Measurements from ENCODE around the gene RNU5D-1.
"Not testable (repeated sequence)": the region's sequence is repeated elsewhere in the genome, so short reads cannot be mapped to it uniquely, and the experiment has no call there.

RNU5D-1 gene

DNA sequence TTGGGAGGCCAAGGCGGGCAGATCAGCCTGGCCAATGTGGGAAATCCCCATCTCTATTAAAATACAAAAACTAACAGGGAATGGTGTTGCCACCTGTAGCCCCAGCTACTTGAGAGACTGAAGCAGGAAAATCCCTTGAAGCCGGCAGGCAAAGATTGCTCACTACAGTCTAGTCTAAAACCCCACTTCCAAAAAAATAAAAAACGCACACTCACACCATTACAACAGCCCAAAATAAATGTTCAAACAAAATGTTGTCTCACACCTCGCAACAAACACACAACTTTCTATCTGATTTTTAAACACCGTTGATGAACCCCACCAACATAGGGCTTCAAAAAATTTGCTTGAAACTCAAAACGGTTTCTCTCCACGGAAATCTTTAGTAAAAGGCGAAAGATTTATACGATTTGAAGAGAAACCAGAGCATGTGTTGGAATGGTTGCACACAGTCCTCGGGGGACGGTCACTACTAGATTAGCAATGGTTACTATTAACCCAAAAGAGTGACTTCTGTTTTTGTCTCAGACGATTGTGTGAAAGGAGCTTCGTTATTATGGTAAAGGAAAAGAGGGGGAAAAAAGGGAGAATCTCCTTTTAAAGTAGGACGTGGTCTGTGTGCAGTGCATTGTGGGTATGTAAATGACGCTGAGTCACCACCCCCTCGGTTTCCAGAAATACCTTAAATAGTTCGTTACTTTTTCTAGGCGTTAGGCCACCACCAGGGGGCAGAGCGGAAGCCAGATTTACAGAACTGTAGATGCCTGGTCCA is at the start of gene RNU5D-1:
Gene RNU5D-1 (minus strand): TSS at position 430 of the 772 bp plus-strand sequence.
- peak; percentile 86 to 88 for DNase-seq (ENCODE audit: low read depth in 2 of 2)

DNA sequence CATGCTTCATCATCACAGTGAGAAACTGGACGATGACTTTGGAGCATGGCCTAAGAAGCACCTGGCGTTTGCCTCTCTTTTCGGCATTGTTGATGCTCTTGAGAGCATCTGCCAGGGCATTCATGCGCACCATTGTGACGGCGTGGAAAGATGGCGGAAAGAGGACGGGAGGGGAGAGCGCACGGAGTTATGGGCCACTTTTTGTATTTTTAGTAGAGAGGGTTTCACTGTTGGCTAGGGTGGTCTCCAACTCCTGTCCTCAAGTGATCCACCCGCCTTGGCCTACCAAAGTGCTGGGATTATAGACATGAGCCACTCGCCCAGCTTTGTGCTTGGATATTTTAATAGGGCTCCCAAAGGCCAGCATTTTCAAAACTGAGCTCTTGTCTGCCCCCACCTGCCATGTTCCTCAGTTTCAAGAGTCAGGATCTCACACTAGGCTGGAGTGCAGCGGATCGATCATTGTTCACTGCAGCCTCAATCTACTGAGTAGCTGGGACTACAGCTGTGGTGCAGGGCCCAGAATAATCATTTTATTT is 49.7 kb upstream of the RNU5D-1 start:
- DNase-seq (ENCODE audit: low read depth in 2 of 2): no peak

DNA sequence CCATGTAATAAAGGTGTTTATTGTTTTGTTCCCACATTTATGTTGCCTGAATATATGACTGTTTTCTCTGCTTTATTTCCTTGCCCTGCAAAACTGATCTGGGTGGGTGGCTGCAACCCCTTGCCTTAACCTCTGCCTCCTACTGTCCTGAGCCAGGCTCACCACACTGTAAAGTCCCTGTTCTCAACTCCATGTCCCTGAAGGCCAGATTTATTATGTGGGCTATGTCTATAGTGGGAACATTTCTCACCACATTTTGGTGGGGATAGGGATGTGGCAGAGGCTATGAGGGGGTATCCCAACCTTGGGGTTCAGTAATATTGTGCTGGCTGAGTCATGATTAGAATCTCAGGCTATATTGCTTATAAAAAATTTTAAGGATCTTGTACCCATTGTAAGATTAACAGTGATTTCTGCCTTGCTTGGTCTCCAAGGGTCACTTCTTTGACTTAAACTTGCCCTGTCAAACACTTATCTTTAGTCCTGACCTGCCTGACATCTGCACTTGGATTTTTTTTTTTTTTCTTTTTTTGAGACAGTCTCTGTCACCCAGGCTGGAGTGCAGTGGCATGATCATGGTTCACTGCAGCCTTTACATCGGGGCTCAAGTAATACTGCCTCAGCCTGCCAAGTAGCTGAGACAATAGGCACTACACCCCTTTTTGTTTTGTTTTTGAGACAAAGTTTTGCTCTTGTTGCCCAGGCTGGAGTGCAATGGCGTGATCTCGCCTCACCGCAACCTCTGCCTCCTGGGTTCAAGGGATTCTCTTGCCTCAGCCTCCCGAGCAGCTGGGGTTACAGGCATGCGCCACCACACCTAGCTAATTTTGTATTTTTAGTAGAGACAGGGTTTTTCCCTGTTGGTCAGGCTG is 48.0 kb upstream of the RNU5D-1 start:
- DNase-seq (ENCODE audit: low read depth in 2 of 2): no peak

DNA sequence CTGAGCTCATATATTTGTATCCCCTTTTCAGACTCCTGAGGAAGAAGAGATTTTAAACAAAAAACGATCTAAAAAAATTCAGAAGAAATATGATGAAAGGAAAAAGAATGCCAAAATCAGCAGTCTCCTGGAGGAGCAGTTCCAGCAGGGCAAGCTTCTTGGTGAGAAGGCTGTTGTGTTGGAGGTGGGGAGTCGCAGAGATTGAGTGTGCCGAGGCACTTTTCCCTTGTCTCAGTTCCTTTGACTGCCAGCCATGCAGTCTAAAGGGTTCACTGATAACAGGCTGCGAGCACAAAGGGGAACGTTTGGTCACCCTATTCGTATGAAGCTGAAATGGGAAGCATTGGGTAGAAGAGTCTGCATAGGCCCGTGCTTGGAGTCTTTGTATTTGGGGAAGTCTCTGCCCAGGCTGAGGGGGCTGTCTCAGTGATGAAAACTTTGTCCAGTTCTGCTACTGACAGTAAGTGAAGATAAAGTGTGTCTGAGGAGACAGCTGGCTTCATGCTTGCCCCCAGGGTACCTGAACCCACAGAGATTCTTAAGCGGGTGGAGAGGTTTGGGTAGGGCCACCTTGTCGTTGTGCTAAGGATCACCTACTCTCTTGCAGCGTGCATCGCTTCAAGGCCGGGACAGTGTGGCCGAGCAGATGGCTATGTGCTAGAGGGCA is 47.1 kb upstream of the RNU5D-1 start:
- no peak for DNase-seq (ENCODE audit: low read depth in 2 of 2)

DNA sequence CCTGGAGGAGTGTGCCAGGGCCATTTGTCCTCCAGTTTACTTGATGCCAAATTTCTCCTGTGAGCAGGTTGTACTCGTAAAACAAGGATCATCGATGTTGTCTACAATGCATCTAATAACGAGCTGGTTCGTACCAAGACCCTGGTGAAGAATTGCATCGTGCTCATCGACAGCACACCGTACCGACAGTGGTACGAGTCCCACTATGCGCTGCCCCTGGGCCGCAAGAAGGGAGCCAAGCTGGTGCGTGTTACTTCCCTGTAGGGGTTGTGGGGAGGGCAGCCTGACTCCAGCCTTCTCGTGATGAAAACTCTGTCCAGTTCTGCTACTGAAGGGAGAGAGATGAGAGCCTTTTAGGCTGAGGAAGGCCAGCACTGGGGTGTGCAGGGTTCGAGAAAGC is 46.6 kb upstream of the RNU5D-1 start:
- DNase-seq (ENCODE audit: low read depth in 2 of 2): no peak

DNA sequence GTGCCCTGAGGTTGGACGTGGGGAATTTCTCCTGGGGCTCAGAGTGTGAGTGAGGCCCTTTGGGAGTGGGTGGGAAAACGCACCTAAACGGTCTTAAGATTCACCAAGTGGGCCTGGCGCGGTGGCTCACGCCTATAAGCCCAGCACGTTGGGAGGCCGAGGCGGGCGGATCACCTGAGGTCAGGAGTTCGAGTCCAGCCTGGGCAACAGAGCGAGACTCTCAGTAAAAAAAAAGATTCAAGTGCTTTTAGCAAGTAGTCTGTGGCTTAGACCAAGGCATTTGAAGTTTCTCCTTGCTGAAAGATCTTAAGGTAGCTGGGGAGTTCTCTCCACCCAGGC is 45.7 kb upstream of the RNU5D-1 start:
- DNase-seq (ENCODE audit: low read depth in 2 of 2): no peak

DNA sequence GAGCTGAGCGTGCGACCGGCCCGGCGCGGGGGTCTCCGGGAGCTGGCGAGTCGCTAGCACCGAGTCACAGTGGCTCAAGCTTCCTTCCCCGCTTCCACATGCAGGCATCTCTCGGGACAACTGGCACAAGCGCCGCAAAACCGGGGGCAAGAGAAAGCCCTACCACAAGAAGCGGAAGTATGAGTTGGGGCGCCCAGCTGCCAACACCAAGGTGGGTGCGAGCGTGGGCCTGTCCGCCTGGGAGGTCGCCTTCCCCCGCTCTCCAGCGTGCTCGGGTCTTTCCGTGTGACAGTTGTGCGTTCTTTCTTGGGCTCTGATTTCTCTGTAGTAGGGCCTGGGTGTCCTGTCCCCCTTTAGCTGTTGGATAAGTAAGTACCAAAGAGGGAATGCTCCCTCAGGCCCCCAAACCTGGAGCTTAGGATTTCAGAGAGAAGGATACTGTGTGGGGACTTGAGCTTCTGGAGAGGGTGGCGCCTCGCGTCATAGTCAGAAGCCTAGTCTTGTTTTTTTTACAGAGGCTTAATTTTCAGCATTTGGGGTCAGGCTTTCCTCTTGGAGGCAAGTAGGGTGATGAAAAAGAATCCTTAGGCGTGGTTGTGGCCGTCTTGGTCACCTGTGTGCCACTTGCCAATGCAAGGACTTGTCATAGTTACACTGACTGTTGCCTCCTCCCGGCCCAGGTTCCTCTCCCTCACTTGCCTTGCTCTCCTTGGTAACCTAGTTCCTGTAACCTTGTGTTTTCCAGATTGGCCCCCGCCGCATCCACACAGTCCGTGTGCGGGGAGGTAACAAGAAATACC is 45.2 kb upstream of the RNU5D-1 start:
- DNase-seq (ENCODE audit: low read depth in 2 of 2): peak in 1 of 2 donors; percentile 48

DNA sequence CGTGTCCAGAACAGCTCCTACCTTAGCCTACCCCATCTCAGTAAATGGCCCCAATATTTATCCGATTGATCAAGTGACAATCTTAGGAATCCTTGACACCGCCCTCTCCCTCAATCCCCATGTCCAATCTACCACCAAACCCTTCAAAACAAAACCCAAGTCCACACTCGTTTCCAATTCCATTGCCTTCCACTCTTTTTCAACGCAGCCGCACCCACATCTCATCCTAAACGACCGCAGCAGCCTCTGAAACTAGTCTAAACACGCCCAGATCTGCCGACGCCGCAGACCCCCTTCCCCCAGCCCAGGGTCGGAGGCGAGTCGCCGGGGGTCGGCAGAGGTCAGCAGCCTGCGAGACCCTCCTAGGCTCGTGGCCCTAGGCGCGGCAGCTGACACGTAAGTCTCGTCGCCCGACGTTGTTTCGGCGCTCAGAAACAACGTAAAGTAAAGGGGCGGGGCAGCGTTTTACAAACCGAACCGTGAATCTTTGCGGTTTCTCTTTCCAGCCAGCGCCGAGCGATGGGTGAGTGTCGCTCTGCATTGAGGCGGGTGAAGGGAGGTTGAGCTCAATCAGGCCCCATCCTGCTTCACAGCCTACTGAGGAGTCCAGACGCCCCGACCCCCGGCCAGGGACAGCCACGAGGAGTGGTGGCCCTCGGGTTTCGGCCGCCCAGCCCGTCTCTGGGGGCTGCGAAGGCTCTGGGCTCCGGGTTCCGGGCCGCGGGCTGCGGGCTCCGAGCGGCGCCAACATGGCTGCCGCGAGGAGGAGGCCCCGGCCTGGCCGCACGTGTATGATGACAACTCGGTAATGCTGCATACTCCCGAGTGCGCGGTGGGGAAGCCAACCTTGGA is 44.3 kb upstream of the RNU5D-1 start, which contains the start of gene RPS8:
Gene RPS8 (plus strand): TSS at position 463 of the 852 bp plus-strand sequence. CDS start 57 bp downstream, at position 520.
- peak; percentile 81 to 86 for DNase-seq (ENCODE audit: low read depth in 2 of 2)

DNA sequence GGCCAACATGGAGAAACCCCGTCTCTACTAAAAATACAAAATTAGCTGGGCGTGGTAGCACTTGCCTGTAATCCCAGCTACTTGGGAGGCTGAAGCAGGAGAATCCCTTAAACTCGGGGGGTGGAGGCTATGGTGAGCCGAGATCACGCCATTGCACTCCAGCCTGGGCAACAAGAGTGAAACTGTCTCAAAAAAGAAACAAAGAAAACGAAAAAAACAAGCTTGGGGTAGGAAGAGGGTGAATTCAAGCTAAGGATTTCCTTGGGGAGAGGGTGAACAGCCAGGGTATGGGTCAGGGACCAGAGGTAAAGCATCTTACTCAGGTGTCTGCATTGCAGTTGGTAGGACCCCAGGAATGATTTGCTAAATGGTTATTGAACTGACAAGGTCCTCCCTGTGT is 35.5 kb upstream of the RNU5D-1 start:
- not testable (repeated sequence) for DNase-seq (ENCODE audit: low read depth in 2 of 2)

DNA sequence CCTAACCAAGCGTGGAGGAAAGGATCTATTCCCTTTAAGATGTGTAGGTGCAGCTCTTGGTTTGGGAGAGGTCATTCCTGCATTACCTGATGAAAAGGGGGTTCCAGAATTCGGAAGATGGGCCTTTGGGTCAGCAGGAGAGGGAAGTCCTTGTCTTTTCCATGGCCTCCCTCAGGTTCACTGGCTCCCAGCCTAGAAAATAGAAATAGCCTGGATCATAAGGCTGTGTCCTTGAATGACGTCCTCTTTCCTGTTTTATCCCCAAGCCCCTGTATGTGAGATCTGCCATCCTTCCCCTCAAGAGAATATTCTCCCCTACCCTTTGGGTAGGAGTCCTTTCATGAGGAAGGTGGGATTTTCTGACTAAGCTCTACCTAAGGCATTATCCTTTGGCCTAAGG is 29.9 kb upstream of the RNU5D-1 start:
- DNase-seq (ENCODE audit: low read depth in 2 of 2): no peak

DNA sequence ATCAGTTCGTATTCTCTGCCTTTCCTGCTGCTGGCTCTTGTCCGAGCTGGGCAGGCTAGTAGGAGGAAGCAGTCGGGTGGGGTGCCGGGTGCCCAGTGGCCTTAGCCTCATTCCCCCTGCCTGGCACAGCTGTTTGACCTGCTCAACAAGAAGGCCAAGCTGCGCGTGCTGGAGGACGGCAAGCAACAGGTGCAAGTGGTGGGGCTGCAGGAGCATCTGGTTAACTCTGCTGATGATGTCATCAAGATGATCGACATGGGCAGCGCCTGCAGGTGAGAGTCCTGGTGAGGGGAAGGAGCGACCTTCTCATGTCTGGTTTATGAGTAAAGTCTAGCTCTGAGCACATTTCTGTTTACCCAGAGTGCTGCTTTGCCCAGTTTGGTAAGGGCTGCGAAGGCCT is 28.1 kb upstream of the RNU5D-1 start:
- no peak for DNase-seq (ENCODE audit: low read depth in 2 of 2)

DNA sequence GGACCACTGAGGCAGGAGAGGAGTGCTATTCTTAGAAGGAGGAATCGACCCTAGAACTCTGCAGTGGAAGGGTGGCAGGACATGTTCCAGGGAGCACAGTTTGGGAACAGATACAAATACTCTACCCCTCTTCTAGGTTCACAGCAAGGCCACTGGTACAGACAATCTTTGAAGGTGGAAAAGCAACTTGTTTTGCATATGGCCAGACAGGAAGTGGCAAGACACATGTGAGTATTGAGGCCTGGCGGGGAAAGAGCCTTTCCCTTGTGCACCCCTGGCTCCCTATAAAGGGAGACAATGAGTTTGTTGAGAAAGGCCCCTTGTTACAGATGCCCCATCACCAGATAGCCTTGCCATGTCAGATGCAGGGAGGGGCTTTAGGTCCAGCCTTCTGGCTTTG is 26.4 kb upstream of the RNU5D-1 start:
- no peak for DNase-seq (ENCODE audit: low read depth in 2 of 2)

DNA sequence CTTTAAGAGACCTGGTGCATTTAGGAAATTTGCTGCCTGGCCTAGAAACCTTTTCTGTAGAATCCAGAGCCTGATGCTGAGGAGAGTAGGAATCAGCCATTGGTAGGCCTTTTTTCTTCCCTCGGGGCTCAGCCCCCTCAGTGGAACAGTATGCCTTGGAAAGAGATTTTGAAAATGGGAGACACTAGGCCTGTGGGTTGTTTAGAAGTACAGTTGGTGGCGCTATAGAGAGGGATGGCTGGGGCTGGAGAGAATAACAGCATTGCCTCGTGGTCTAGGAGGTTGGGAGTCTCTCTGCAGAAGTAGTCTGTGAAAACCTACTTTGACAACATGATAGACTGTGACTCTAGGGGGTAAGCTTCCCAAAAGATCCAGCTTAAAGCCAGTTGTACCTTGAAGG is 16.9 kb upstream of the RNU5D-1 start:
- no peak for DNase-seq (ENCODE audit: low read depth in 2 of 2)

DNA sequence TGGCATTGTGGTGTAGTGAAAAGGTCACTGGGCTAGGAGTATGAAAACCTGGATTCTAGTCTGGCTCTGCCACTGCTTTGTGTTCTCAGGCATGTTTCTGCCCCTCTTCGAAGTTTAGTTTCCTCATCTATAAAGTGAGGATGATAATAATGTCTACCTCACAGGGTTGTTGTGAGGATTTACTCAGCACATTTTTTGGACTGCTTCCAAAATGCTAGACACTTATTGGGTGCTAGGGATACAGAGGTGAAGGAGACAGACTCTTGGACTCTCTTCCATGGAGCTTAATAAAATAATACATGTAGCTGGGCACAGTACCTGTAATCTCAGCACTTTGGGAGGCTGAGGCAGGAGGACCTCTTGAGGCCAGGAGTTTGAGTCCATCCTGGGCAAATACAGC is 12.2 kb upstream of the RNU5D-1 start:
- no peak for DNase-seq (ENCODE audit: low read depth in 2 of 2)

DNA sequence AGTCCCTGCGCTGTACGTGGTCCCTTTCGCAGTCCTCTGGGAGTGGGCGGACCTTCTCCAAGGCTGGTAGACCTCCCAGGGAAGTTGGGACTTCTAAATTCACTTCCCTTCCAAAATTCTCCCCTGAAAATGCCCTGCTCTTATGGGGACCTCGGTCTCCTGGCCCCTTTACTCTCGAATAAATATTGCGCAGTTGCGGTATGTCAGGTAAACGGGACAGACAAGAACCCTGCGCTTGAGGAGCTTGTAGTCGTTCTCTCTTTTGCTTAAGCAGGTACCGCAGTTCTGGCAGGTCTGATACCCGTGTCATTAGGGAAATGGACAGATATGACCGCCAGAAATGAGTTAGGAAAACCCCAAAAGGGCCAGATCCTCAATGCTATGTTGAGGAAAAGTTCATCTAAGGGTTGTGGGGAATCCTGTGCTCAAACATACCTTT is 9.2 kb upstream of the RNU5D-1 start:
- DNase-seq (ENCODE audit: low read depth in 2 of 2): no peak

DNA sequence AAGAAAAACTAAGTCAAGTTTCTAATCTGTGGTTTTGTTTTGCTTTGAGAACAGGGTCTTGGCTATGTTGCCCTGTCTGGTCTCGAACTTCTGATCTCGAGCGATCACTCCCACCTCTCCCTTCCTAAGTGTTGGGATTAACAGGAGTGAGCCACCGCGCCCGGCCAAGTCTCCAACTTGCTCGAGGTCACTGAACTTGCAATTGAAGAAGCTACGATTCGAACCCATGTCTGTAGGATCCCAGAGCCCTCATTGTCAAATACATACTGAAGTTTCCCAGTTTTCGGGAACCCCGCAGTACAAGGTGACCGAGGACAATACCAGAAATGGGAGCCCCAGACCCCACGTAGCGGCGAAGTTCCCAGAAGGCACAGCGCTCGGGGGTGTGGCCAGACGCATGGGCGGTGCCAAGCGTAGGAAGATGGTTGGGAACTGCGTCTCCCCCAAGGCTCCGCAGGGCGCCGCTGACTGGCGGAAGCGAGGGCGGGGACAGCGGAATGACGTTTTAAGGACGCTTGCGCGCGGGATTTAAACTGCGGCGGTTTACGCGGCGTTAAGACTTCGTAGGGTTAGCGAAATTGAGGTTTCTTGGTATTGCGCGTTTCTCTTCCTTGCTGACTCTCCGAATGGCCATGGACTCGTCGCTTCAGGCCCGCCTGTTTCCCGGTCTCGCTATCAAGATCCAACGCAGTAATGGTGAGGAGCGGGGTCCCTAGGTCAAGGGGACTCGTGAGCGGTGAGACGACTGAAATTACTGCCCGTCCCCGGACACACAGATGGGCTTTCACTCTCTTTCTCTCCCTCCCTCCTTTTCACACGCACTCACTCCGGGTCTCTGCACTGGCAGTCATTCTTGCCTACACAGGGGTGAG is 8.6 kb upstream of the RNU5D-1 start, which contains the start of gene KIF2C:
Gene KIF2C (plus strand): TSS at position 531 of the 872 bp plus-strand sequence. CDS start 96 bp downstream, at position 627.
- DNase-seq (ENCODE audit: low read depth in 2 of 2): peak; percentile 92 to 95

DNA sequence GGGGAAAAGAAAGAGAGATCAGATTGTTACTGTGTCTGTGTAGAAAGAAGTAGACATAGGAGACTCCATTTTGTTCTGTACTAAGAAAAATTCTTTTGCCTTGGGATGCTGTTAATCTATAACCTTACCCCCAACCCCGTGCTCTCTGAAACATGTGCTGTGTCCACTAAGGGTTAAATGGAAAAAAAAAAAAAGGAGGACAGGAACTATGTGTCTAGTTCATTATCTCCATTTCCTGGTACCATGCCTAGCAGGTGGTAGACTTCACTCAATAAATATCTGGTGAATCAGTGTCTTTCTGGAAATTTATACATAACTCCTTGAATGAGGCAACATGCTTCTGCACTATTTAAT is 8.0 kb upstream of the RNU5D-1 start:
- DNase-seq (ENCODE audit: low read depth in 2 of 2): not testable (repeated sequence)

DNA sequence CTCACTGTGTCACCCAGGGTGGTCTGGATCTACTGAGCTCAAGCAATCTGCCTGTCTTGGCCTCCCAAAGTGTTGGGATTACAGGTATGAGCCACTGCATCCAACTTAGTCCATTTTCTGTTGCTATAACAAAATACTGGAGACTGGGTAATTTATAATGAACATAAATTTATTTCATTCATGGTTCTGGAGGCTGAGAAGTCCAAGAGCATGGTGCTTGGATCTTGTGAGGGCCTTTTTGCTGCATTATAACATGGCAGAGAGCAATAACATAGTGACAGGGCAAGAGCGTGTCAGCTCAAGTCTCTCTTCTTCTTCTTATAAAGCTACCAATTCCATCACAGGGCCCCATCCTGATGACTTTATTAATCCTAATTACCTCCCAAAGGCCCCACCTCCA is 5.0 kb upstream of the RNU5D-1 start:
- DNase-seq (ENCODE audit: low read depth in 2 of 2): no peak

DNA sequence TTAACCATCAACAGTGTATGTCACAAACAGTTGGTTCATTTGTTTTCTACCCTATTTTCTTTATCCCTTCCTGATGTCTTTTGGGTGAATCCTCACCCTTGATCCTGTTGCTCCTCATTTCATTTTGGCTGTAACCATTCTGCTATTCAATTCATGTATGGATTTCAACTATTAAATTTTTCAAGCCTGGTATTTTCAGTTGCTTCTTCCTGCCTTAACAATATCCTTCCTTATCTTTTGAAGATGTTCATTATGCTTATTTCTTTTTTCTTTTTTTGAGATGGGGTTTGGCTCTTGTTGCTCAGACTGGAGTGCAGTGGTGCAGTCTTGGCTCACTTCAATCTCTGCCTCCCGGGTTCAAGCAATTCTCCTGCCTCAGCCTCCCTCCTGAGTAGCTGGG is 2.8 kb upstream of the RNU5D-1 start:
- no peak for DNase-seq (ENCODE audit: low read depth in 2 of 2)
